Colonic mucosa (tissue), 4 donors: ENCODE data around the gene TRIM44. TPM values are rescaled to one million over a fixed set of nuclear protein-coding genes. Genes with fewer than 3 reads are reported as not detected.

ENCODE experiments used
- DNase-seq: peaks from one replicate; pipeline ENCODE4 v3.0.0-alpha.2; 2020
- H3K27ac ChIP-seq: fragments of 200-600 bp; one replicate; pipeline ENCODE4 v1.8.0; 2021
- H3K27me3 ChIP-seq: fragments of 200-600 bp; one replicate; pipeline ENCODE4 v1.8.0; 2021
- H3K36me3 ChIP-seq: fragments of 200-600 bp; one replicate; pipeline ENCODE4 v1.8.0; 2021
- H3K4me1 ChIP-seq: fragments of 200-600 bp; one replicate; pipeline ENCODE4 v1.8.0; 2021; ENCODE audit warnings: mild to moderate bottlenecking
- H3K4me3 ChIP-seq: fragments of 200-600 bp; one replicate; pipeline ENCODE4 v1.8.0; 2021
- H3K9ac ChIP-seq, 2 donors: one replicate each; pipeline ENCODE4 v1.7.0; 2013; ENCODE audit warnings: control low read depth in 2 of 2, low read depth in 2 of 2, low read length in 2 of 2
- H3K9me3 ChIP-seq: fragments of 200-600 bp; one replicate; pipeline ENCODE4 v1.8.0; 2021
- CTCF ChIP-seq: fragments of 200-600 bp; IDR thresholded peaks from one replicate; pipeline ENCODE4 v1.8.0; 2022; ENCODE audit warnings: antibody characterized with exemption, mild to moderate bottlenecking
- intact Hi-C: fragments of 100-400 bp; cut with DNase I; formaldehyde crosslinking; loops from one replicate; pipeline ENCODE4 v1.14.1; 2022
- total RNA-seq, 2 donors: library from RNA; stranded (reverse); fragmentation: NEBNext Ultra II Directional in 1 of 2; extraction: Animal tissue kit (Norgen Biotek cat#: 25700) in 1 of 2; gene quantifications; one replicate each; pipeline ENCODE4 v1.2.1, GENCODE V29; 2021
- donor health status: healthy.
- donor health status: DM: no; HTN: no; CAD: no.
- donor health status: DM: no; HTN: no; CAD: no.

Gene TRIM44
- total RNA-seq, 2 donors from 2014 or later: 38.8 to 47.0 TPM

GRCh38 chr11:35617687-35618496 lies 44.7 kb upstream of the TRIM44 start, which contains the start of gene FJX1:
TSS of gene FJX1 (plus strand) at chr11:35618460. CDS start at chr11:35618637, 177 bp downstream.
- Histone ChIP-seq H3K36me3 (no peaks in the 10 kb centered on the region), H3K4me3 (peak within 1 kb of the TSS; percentile 36), H3K27me3 (peaks cover 40% of the 10 kb centered on the region), H3K9ac (peak within 1 kb of the TSS in 1 of 2 donors; percentile 57), H3K27ac (peak within 1 kb of the TSS; percentile 41), H3K9me3 (no peaks in the 10 kb centered on the region), H3K4me1 (peaks cover 8% of the 10 kb centered on the region)
- intact Hi-C loops: loop anchor here (2.0 to 10.0 kb wide), 3 partner anchors 204 to 647 kb away; no protein-coding TSS in a partner anchor
- DNase-seq: peak; percentile 21
- no peak for TF ChIP-seq CTCF

GRCh38 chr11:35618497-35619115 lies 44.0 kb upstream of the TRIM44 start:
- peak; percentile 20 for DNase-seq
- intact Hi-C loops: loop anchor here (5.0 to 10.0 kb wide), 2 partner anchors 204 to 516 kb away; no protein-coding TSS in a partner anchor
- Histone ChIP-seq H3K9me3 (no peaks in the 10 kb centered on the region), H3K27ac (peak overlapping the region; percentile 41), H3K36me3 (no peaks in the 10 kb centered on the region), H3K27me3 (peaks cover 47% of the 10 kb centered on the region), H3K4me1 (peaks cover 8% of the 10 kb centered on the region), H3K9ac (peak overlapping the region in 1 of 2 donors; percentile 27), H3K4me3 (peak overlapping the region; percentile 36)
- TF ChIP-seq CTCF: no peak

GRCh38 chr11:35619116-35619854 lies 43.3 kb upstream of the TRIM44 start:
- no peaks in the 10 kb centered on the region for H3K36me3 ChIP-seq
- H3K4me3 ChIP-seq: peak overlapping the region; percentile 36
- peaks cover 47% of the 10 kb centered on the region for H3K27me3 ChIP-seq
- no peak for TF ChIP-seq CTCF
- peaks cover 8% of the 10 kb centered on the region for H3K4me1 ChIP-seq
- H3K9me3 ChIP-seq: no peaks in the 10 kb centered on the region
- peak; percentile 18 for DNase-seq
- intact Hi-C loops: loop anchor here (5.0 to 10.0 kb wide), 2 partner anchors 203 to 516 kb away; no protein-coding TSS in a partner anchor
- peak overlapping the region in 1 of 2 donors; percentile 27 for H3K9ac ChIP-seq
- H3K27ac ChIP-seq: no peak overlapping the region

DNA sequence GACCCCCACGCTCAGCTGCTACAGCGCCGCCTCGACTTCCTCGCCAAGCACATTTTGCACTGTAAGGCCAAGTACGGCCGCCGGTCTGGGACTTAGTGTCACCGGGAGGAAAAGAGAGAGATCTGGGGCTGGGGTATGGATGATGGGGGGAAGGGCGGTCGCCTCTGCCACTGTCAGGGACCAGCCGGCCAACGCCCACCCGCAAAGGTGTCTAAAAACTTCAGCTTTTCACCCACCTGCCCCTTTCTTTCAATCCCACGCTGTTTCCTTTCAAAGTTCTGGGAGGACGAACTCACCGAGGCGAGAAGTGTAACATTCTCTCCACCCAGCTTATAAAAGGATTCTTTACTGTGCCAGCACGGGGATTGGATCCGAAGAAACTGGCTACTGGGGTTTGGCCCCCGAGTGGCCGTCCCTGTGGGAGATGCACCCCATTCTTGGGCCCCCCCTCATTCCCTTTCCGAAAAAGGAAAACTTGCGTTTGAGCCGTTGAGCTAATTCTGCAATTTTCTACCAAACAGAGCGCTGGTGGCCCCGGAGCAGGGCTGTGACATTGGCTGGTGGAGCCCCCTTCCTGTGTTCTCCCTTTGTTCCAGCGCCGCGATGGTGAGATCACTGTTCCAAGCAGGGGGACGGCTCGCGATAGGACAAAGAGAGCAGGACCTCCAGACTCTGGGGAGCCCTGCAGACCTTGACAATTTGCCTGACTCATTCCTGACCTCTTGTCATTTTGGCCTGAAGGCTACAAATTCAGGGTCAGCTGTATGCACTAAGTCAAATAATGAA lies 42.5 kb upstream of the TRIM44 start:
- TF ChIP-seq CTCF: no peak
- Histone ChIP-seq H3K27ac (no peak overlapping the region), H3K36me3 (no peaks in the 10 kb centered on the region), H3K4me3 (peak overlapping the region; percentile 36), H3K9me3 (no peaks in the 10 kb centered on the region), H3K4me1 (peaks cover 8% of the 10 kb centered on the region), H3K9ac (peak overlapping the region in 1 of 2 donors; percentile 12), H3K27me3 (peaks cover 47% of the 10 kb centered on the region)
- no peak for DNase-seq
- intact Hi-C loops: loop anchor here (5.0 to 10.0 kb wide), 2 partner anchors 202 to 515 kb away; no protein-coding TSS in a partner anchor
